Panc1 (cell line): Measurements from ENCODE around the gene CREB1. TPM values are rescaled to one million over a fixed set of nuclear protein-coding genes. Genes with fewer than 3 reads are reported as not detected.

ENCODE experiments used
- ATAC-seq: fragments of 200-7000 bp; cut with Tn5 transposase; 2 replicates; pipeline ENCODE4 v1.9.1; 2020; ENCODE audit warnings: mild to moderate bottlenecking, moderate library complexity
- BruUV-seq: library from RNA; stranded (reverse); fragments of 400-500 nt; replicated peaks from 2 replicates; lab custom pipeline; 2021; lab: Mats Ljungman, UMichigan
- CTCF ChIA-PET: fragments of 300-600 bp; sonication (Branson Sonifier 250); formaldehyde crosslinking; loops from one replicate; lab custom pipeline; 2022; ENCODE audit warnings: antibody characterized with exemption; lab: Charles Lee
- POLR2A ChIA-PET: fragments of 300-600 bp; sonication (Branson Sonifier 250); formaldehyde crosslinking; loops from one replicate; lab custom pipeline; 2022; ENCODE audit warnings: antibody characterized with exemption; lab: Charles Lee
- DNase-seq: peaks from one replicate; pipeline ENCODE4 v3.0.0-alpha.2; 2010; ENCODE audit warnings: low read depth, low spot score
- H3K27ac ChIP-seq: 2 replicates; pipeline ENCODE4 v1.5.1; 2011; ENCODE audit warnings: mild to moderate bottlenecking, low read length, inconsistent platforms
- H3K27me3 ChIP-seq: fragments of 200-500 bp; sonication (Bioruptor generic); 2 replicates; pipeline ENCODE4 v1.6.0; 2014; ENCODE audit warnings: low read length, inconsistent platforms; ENCODE audit not compliant: control insufficient read depth, insufficient read depth
- H3K36me3 ChIP-seq: fragments of 200-500 bp; sonication (Bioruptor generic); 2 replicates; pipeline ENCODE4 v1.5.1; 2014; ENCODE audit warnings: inconsistent platforms, mild to moderate bottlenecking, low read length, moderate library complexity; ENCODE audit not compliant: control insufficient read depth, insufficient read depth
- H3K4me1 ChIP-seq: 2 replicates; pipeline ENCODE4 v1.5.1; 2011; ENCODE audit warnings: inconsistent platforms, mild to moderate bottlenecking, low read length, moderate library complexity; ENCODE audit not compliant: control insufficient read depth, insufficient read depth
- H3K4me3 ChIP-seq, 2 experiments: 2 replicates each; pipeline ENCODE4 v1.5.1; 2011 to 2012; ENCODE audit warnings: low read depth in 2 of 2, low read length in 2 of 2, mild to moderate bottlenecking in 2 of 2, inconsistent platforms in 1 of 2, moderate library complexity in 1 of 2
- H3K9me3 ChIP-seq: fragments of 200-500 bp; sonication (Bioruptor generic); 2 replicates; pipeline ENCODE4 v1.5.1; 2014; ENCODE audit warnings: low read depth, mild to moderate bottlenecking, inconsistent platforms, low read length, moderate library complexity; ENCODE audit not compliant: control insufficient read depth, insufficient read depth
- POLR2AphosphoS5 ChIP-seq: IDR thresholded peaks from 2 replicates; pipeline ENCODE4 v1.6.1; 2012; ENCODE audit warnings: mild to moderate bottlenecking, low read depth, low read length, moderate library complexity
- SIN3A ChIP-seq: IDR thresholded peaks from 2 replicates; pipeline ENCODE4 v1.6.1; 2012; ENCODE audit warnings: low read depth, mild to moderate bottlenecking, low read length, moderate library complexity, borderline replicate concordance; ENCODE audit not compliant: insufficient read depth
- TCF7L2 ChIP-seq: IDR thresholded peaks from 2 replicates; pipeline ENCODE4 v1.6.1; 2011; ENCODE audit warnings: mild to moderate bottlenecking, low read depth, low read length, inconsistent platforms
- in situ Hi-C: cut with HindIII; loops from 2 replicates; pipeline ENCODE4 v1.10.0; 2016; ENCODE audit warnings: low sequenced_read_pairs, low pct_unique_long_range_greater_than_20kb
- intact Hi-C: fragments of 100-400 bp; cut with micrococcal nuclease; formaldehyde crosslinking; loops from one replicate; pipeline ENCODE4 v1.10.0; 2022; ENCODE audit not compliant: unreplicated experiment
- total RNA-seq: library from RNA; stranded (reverse); gene quantifications from one replicate; pipeline ENCODE4 v1.2.1, GENCODE V29; 2021; ENCODE audit not compliant: unreplicated experiment
- TF ChIP-seq, protein P1 (sequence below), 2 experiments: IDR thresholded peaks; 2 replicates each; pipeline ENCODE4 v1.6.1; 2011 to 2012; ENCODE audit warnings: low read depth in 2 of 2, control low read depth in 1 of 2, low read length in 1 of 2, mild to moderate bottlenecking in 1 of 2, moderate library complexity in 1 of 2; ENCODE audit not compliant: insufficient read depth in 1 of 2
- TF ChIP-seq, protein P2 (sequence below): fragments of 450-650 bp; IDR thresholded peaks from 2 replicates; pipeline ENCODE4 v1.5.1; 2017; ENCODE audit warnings: mild to moderate bottlenecking

CREB1 gene
- total RNA-seq, 1 experiment from 2014 or later: 31.1 TPM

DNA sequence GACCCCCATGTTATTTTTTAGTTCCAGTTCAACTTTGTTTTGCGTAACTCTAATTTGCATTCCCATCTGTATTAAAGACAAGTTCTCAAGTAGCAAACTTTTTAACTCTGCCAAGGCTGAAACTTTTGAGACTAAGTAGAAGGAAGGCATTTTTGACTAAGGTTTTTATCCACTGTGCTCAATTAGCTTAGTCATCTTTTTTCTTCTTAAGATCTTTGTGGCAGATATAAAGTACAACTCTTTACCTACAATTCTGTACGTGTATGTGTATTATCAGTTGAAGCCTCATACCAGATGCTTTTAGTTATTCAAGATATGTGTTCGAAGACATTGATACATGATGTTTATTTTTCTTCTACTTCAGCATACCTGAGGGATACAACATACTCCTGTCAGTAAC, 41.6 kb downstream of the CREB1 start:
- Histone ChIP-seq H3K4me1 (no peaks in the 10 kb centered on the region), H3K4me3 (no peak overlapping the region), H3K27me3 (no peaks in the 10 kb centered on the region), H3K9me3 (no peaks in the 10 kb centered on the region), H3K27ac (no peak overlapping the region), H3K36me3 (peaks cover 12% of the 10 kb centered on the region; the same call in 1 of the 2 replicates)
- no TSS peak for BruUV-seq
- intact Hi-C loops (no loop called here), in situ Hi-C loops (no loop called here)
- ATAC-seq: no peak
- DNase-seq: no peak
- ChIA-PET POLR2A (interaction anchor here (0.7 kb wide), 1 partner anchor 48 kb away, joined by 5 read pairs; no protein-coding TSS in a partner anchor), CTCF (no interaction called here)
- no peak for TF ChIP-seq POLR2AphosphoS5
- TF ChIP-seq, protein P1, sequence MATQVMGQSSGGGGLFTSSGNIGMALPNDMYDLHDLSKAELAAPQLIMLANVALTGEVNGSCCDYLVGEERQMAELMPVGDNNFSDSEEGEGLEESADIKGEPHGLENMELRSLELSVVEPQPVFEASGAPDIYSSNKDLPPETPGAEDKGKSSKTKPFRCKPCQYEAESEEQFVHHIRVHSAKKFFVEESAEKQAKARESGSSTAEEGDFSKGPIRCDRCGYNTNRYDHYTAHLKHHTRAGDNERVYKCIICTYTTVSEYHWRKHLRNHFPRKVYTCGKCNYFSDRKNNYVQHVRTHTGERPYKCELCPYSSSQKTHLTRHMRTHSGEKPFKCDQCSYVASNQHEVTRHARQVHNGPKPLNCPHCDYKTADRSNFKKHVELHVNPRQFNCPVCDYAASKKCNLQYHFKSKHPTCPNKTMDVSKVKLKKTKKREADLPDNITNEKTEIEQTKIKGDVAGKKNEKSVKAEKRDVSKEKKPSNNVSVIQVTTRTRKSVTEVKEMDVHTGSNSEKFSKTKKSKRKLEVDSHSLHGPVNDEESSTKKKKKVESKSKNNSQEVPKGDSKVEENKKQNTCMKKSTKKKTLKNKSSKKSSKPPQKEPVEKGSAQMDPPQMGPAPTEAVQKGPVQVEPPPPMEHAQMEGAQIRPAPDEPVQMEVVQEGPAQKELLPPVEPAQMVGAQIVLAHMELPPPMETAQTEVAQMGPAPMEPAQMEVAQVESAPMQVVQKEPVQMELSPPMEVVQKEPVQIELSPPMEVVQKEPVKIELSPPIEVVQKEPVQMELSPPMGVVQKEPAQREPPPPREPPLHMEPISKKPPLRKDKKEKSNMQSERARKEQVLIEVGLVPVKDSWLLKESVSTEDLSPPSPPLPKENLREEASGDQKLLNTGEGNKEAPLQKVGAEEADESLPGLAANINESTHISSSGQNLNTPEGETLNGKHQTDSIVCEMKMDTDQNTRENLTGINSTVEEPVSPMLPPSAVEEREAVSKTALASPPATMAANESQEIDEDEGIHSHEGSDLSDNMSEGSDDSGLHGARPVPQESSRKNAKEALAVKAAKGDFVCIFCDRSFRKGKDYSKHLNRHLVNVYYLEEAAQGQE (IDR thresholded peaks at IDR 0.05; ENCODE audit: insufficient read depth in 1 of 2, low read depth in 2 of 2, low read length in 1 of 2): no peak

DNA sequence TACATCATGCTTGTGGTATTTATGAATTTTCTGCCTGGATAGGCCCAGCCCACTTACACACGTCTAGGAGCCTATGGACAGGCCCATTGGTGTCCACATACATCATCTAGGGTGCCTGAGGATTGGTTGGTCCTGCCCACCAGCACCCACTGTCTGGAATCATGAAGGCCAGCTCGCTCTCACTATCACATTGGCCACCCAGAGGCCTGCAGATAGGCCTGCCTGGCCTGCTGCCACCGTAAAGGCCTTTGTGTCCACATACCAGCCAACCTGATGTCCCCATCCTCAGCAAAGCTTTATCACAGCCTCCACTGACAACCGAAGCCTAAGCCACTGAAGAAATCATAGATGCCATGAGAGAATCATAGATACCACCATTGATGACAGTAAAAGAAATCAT, 55.2 kb downstream of the CREB1 start:
- Histone ChIP-seq H3K27ac (no peak overlapping the region), H3K27me3 (no peaks in the 10 kb centered on the region), H3K36me3 (peaks cover 23% of the 10 kb centered on the region), H3K4me3 (no peak overlapping the region), H3K4me1 (no peaks in the 10 kb centered on the region), H3K9me3 (no peaks in the 10 kb centered on the region)
- ATAC-seq (no peak), DNase-seq (no peak)
- TF ChIP-seq, protein P1 (IDR thresholded peaks at IDR 0.05; ENCODE audit: insufficient read depth in 1 of 2, low read depth in 2 of 2, low read length in 1 of 2): no peak
- TF ChIP-seq SIN3A: no peak
- TF ChIP-seq POLR2AphosphoS5: no peak
- TF ChIP-seq, protein P2, sequence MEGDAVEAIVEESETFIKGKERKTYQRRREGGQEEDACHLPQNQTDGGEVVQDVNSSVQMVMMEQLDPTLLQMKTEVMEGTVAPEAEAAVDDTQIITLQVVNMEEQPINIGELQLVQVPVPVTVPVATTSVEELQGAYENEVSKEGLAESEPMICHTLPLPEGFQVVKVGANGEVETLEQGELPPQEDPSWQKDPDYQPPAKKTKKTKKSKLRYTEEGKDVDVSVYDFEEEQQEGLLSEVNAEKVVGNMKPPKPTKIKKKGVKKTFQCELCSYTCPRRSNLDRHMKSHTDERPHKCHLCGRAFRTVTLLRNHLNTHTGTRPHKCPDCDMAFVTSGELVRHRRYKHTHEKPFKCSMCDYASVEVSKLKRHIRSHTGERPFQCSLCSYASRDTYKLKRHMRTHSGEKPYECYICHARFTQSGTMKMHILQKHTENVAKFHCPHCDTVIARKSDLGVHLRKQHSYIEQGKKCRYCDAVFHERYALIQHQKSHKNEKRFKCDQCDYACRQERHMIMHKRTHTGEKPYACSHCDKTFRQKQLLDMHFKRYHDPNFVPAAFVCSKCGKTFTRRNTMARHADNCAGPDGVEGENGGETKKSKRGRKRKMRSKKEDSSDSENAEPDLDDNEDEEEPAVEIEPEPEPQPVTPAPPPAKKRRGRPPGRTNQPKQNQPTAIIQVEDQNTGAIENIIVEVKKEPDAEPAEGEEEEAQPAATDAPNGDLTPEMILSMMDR: no peak
- TF ChIP-seq TCF7L2: no peak
- in situ Hi-C loops (no loop called here), intact Hi-C loops (no loop called here)
- no TSS peak for BruUV-seq
- ChIA-PET CTCF (no interaction called here), POLR2A (no interaction called here)
